Fibroblast of peridontal ligament (primary cell): ENCODE measurements around the gene CTAG1A.
"Not testable (repeated sequence)": the region's sequence is repeated elsewhere in the genome, so short reads cannot be mapped to it uniquely, and the experiment has no call there.

Experiments used
- DNase-seq: peaks from one replicate; pipeline ENCODE4 v3.0.0-alpha.2; 2010; ENCODE audit errors: extremely low read depth

The CTAG1A gene

GRCh38 chrX:154573061-154573460, 11.9 kb upstream of the CTAG1A start:
- DNase-seq, result not testable (repeated sequence)

GRCh38 chrX:154575076-154575475, 9.9 kb upstream of the CTAG1A start:
- DNase-seq, result not testable (repeated sequence)

- not testable (repeated sequence) for DNase-seq
Measured at GRCh38 chrX:154582994-154583393, 1.9 kb upstream of the CTAG1A start.

- DNase-seq, result not testable (repeated sequence)
Measured at GRCh38 chrX:154590415-154590814, 5.5 kb downstream of the CTAG1A start.

- DNase-seq, result no peak
Measured at GRCh38 chrX:154592505-154592904, 7.6 kb downstream of the CTAG1A start.

- DNase-seq, result no peak
Measured at GRCh38 chrX:154593201-154593600, 8.3 kb downstream of the CTAG1A start.

GRCh38 chrX:154594491-154594890, 9.6 kb downstream of the CTAG1A start:
- DNase-seq, result no peak

GRCh38 chrX:154595559-154596249, 10.8 kb downstream of the CTAG1A start:
- peak; percentile 21 for DNase-seq

GRCh38 chrX:154596290-154596929, 11.5 kb downstream of the CTAG1A start:
- peak; percentile 21 for DNase-seq

- DNase-seq, result no peak
Measured at GRCh38 chrX:154597221-154597620, 12.3 kb downstream of the CTAG1A start.

GRCh38 chrX:154598656-154599055, 13.7 kb downstream of the CTAG1A start:
- DNase-seq, result no peak

GRCh38 chrX:154599531-154599930, 14.6 kb downstream of the CTAG1A start:
- no peak for DNase-seq

GRCh38 chrX:154600759-154601374, 15.9 kb downstream of the CTAG1A start:
- DNase-seq, result no peak

GRCh38 chrX:154602226-154602625, 17.3 kb downstream of the CTAG1A start:
- no peak for DNase-seq

- no peak for DNase-seq
Measured at GRCh38 chrX:154602766-154603437, 18.0 kb downstream of the CTAG1A start.

- peak; percentile 73 for DNase-seq
Measured at GRCh38 chrX:154603438-154604430, 18.8 kb downstream of the CTAG1A start.

GRCh38 chrX:154605566-154605965, 20.6 kb downstream of the CTAG1A start:
- no peak for DNase-seq

GRCh38 chrX:154607370-154607769, 22.4 kb downstream of the CTAG1A start:
- DNase-seq, result no peak

GRCh38 chrX:154607976-154608375, 23.0 kb downstream of the CTAG1A start:
- DNase-seq, result not testable (repeated sequence)

GRCh38 chrX:154608823-154609222, 23.9 kb downstream of the CTAG1A start:
- DNase-seq, result not testable (repeated sequence)

- DNase-seq, result not testable (repeated sequence)
Measured at GRCh38 chrX:154611146-154611545, 26.2 kb downstream of the CTAG1A start.
